Thoracic aorta endothelial cell (primary cell): ENCODE results near the gene CCR7. TPM values are rescaled to one million over a fixed set of nuclear protein-coding genes. Genes with fewer than 3 reads are reported as not detected.

ENCODE experiments used
- total RNA-seq: library from RNA; depleted of rRNA; stranded (reverse); fragments of >200 nt; gene quantifications from 2 replicates; pipeline ENCODE4 v1.2.3, GENCODE V29; 2012

Gene CCR7
- total RNA-seq, result not detected in 2 replicates

GRCh38 chr17:40564883-40565768 lies at the start of gene CCR7:
TSS of gene CCR7 (minus strand) at chr17:40565472. CDS start at chr17:40565409, 63 bp downstream.

Other genes starting within 250 kb of the CCR7 start
- gene GJD3, start 200.7 kb downstream of the CCR7 start, total RNA-seq, result not detected in 2 replicates
- 148 and 240 TPM in 2 replicates for gene TOP2A, start 147.6 kb downstream of the CCR7 start, total RNA-seq
- 151 and 189 TPM in 2 replicates for gene IGFBP4, start 122.0 kb downstream of the CCR7 start, total RNA-seq
- gene TNS4, start 63.8 kb downstream of the CCR7 start, total RNA-seq, result not detected in 2 replicates
- 120 and 125 TPM in 2 replicates for gene SMARCE1, start 82.3 kb upstream of the CCR7 start, total RNA-seq
- gene KRT222, start 99.7 kb upstream of the CCR7 start, total RNA-seq, result not detected in 2 replicates
- gene KRT24, start 138.3 kb upstream of the CCR7 start, total RNA-seq, result not detected in 2 replicates
- gene KRT25, start 189.9 kb upstream of the CCR7 start, total RNA-seq, result not detected in 2 replicates
- not detected in 2 replicates for gene KRT26, start 206.7 kb upstream of the CCR7 start, total RNA-seq
- gene KRT27, start 217.1 kb upstream of the CCR7 start, total RNA-seq, result not detected in 2 replicates
- gene KRT28, start 234.5 kb upstream of the CCR7 start, total RNA-seq, result not detected in 2 replicates